ENCODE data around the gene OPCML.

Gene OPCML

DNA sequence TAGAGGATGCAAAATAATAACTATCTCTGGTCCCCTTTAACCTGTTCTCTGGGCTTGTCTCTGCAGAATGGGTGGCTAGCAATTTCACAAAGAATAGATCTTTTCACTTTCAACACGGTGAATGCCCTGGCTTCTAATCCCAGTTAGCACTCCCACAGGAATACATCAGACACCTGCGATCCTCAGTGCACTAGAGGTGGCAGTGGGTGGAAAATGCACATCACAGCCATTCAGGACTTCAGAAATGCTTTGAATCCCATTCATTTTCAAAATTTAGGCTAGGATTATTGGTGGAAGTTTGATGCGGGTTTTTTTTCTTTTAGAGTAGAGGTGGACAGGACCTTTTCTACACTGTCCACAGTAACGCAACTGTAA, 55.1 kb downstream of the OPCML start:
- H3K4me3 ChIP-seq (ENCODE audit: low read depth, low read length): no peak overlapping the region
- TF ChIP-seq, protein P1, sequence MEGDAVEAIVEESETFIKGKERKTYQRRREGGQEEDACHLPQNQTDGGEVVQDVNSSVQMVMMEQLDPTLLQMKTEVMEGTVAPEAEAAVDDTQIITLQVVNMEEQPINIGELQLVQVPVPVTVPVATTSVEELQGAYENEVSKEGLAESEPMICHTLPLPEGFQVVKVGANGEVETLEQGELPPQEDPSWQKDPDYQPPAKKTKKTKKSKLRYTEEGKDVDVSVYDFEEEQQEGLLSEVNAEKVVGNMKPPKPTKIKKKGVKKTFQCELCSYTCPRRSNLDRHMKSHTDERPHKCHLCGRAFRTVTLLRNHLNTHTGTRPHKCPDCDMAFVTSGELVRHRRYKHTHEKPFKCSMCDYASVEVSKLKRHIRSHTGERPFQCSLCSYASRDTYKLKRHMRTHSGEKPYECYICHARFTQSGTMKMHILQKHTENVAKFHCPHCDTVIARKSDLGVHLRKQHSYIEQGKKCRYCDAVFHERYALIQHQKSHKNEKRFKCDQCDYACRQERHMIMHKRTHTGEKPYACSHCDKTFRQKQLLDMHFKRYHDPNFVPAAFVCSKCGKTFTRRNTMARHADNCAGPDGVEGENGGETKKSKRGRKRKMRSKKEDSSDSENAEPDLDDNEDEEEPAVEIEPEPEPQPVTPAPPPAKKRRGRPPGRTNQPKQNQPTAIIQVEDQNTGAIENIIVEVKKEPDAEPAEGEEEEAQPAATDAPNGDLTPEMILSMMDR (IDR thresholded peaks at IDR 0.05; ENCODE audit: borderline replicate concordance, insufficient read depth, low read depth, low read length): no peak

- TF ChIP-seq, protein P1 (IDR thresholded peaks at IDR 0.05; ENCODE audit: borderline replicate concordance, insufficient read depth, low read depth, low read length): no peak
- no peak overlapping the region for H3K4me3 ChIP-seq (ENCODE audit: low read depth, low read length)
Observed at GRCh38 chr11:133476570-133477250, 55.6 kb downstream of the OPCML start.

DNA sequence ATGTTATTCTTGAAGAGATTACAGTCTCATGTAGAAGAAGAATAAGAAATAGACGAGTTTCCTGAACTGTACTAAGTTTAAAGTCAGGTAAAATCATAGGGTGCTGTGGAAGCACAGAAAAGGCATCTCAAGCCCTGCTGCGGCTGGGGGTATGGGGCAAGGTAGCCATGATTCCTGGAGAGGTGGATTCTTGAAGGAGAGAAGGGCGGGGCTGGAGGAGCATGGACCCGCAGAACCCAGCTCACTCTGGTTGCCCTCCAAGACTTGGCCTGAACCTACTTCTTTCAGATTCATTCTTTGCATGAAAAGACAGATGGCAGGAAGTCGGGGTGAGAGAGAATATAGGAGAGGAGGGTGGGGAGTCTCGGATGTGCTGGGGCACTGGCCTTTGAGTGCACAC, 57.8 kb downstream of the OPCML start:
- H3K4me3 ChIP-seq (ENCODE audit: low read depth, low read length): no peak overlapping the region
- TF ChIP-seq, protein P1 (IDR thresholded peaks at IDR 0.05; ENCODE audit: borderline replicate concordance, insufficient read depth, low read depth, low read length): no peak

DNA sequence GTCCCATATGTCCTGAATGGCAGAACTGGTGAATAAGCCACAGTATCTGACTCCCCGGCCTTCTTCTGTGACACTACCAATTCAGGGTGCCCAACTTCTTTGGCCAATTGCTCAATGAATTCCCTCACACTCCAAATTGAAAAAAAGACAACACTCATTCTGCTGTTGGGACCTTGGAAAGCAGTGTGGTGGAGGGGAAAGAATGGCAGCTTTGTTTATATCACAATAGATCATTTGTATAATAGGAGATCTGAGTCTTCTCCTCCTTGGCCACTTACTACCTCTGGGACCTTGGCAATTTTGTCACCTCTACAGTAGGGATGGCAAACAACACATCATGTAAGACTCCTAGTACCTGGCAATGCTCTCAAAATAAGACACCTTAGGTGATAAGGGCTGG, 64.6 kb downstream of the OPCML start:
- TF ChIP-seq, protein P1 (IDR thresholded peaks at IDR 0.05; ENCODE audit: borderline replicate concordance, insufficient read depth, low read depth, low read length): no peak

DNA sequence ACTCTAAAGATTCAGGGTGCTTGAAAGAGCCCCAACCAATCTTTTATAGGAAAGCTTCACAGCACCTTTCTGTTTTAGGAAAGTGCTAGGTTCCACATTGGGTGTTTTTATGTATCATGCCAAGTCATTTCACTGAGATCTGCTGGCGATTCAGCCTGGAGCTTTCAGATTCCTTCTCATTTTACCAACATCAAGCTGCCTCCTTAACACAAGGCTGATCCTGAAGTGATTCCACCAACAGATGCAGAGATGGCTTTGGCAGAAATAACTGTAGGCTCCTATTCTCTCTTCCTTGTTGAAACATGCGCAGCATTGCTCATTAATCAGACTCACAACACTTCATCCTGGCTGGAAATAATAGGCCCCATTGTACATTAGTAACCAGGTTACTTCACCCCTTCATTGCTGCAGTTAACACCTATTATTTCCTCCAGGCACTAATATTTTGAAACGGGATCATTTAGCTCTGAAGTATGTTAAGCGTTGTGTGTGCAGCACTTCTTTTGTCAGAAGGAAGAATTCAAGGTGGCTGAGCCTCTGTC, 89.0 kb downstream of the OPCML start:
- TF ChIP-seq, protein P1 (IDR thresholded peaks at IDR 0.05; ENCODE audit: borderline replicate concordance, insufficient read depth, low read depth, low read length): no peak
- no peak overlapping the region for H3K4me3 ChIP-seq (ENCODE audit: low read depth, low read length)

More for the DNA sequence above, 64.6 kb downstream of the OPCML start:
- H3K4me3 ChIP-seq (ENCODE audit: low read depth, low read length): no peak overlapping the region

- no peak overlapping the region for H3K4me3 ChIP-seq (ENCODE audit: low read depth, low read length)
- TF ChIP-seq, protein P1 (IDR thresholded peaks at IDR 0.05; ENCODE audit: borderline replicate concordance, insufficient read depth, low read depth, low read length): no peak
Observed at GRCh38 chr11:133441964-133442660, 90.2 kb downstream of the OPCML start.

DNA sequence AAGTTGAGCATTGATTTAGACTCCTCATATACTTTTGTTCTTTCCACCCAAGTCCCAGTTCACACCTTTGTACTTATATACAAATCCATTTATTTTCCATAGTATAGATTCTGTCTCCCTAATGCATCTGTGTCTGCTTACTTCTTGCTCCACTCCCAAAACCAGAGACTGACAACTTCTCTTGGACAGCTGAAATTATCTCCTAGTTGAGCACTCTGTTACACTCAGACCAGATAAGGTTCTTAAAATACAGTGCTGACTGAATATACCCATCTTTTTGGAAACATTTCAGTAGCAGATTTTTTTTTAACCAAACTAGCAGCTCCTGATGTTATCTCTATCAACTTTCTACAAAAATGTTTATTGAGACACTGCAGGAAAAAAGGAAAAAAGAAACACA, 106.3 kb downstream of the OPCML start:
- no peak overlapping the region for H3K4me3 ChIP-seq (ENCODE audit: low read depth, low read length)
- TF ChIP-seq, protein P1 (IDR thresholded peaks at IDR 0.05; ENCODE audit: borderline replicate concordance, insufficient read depth, low read depth, low read length): no peak
